HCT116 (cell line): ENCODE measurements around the gene SNX20. TPM values are rescaled to one million over a fixed set of nuclear protein-coding genes. Genes with fewer than 3 reads are reported as not detected.

ENCODE experiments used
- ATAC-seq: fragments of 200-7000 bp; cut with Tn5 transposase; 2 replicates; pipeline ENCODE4 v1.9.1; 2020; ENCODE audit warnings: mild to moderate bottlenecking, moderate library complexity
- BruUV-seq: library from RNA; stranded (reverse); fragments of 400-500 nt; replicated peaks from 2 replicates; lab custom pipeline; 2021; lab: Mats Ljungman, UMichigan
- CTCF ChIA-PET: fragments of 300-600 bp; sonication (Branson Sonifier 250); formaldehyde crosslinking; loops from one replicate; lab custom pipeline; 2021; ENCODE audit warnings: antibody characterized with exemption; lab: Charles Lee
- POLR2A ChIA-PET: fragments of 300-600, 350-600 bp; sonication (Branson Sonifier 250); formaldehyde crosslinking; loops from one replicate; lab custom pipeline; 2021; ENCODE audit warnings: antibody characterized with exemption; lab: Charles Lee
- RAD21 ChIA-PET, 2 experiments: fragments of 300-600 bp; sonication (Branson Sonifier 250); formaldehyde crosslinking; loops; one replicate each; lab custom pipeline; 2023; ENCODE audit warnings: low total read pairs in 2 of 2; ENCODE audit not compliant: uncharacterized antibody in 2 of 2, unreplicated experiment in 2 of 2, low non-redundant PET in 1 of 2; lab: Charles Lee
- DNase-seq: peaks from one replicate; pipeline ENCODE4 v3.0.0-alpha.2; 2010; ENCODE audit warnings: low read depth, low spot score
- H2AFZ ChIP-seq: fragments of 200-600 bp; shearing (Covaris generic), sonication (generic); 2 replicates; pipeline ENCODE4 v1.6.1; 2017; ENCODE audit warnings: low read depth, mixed run types, mixed read lengths, antibody characterized with exemption, low read length; ENCODE audit not compliant: poor library complexity, severe bottlenecking
- H3K27ac ChIP-seq: 2 replicates; pipeline ENCODE4 v1.5.1; 2012; ENCODE audit warnings: low read depth, low read length
- H3K27me3 ChIP-seq: fragments of 200-600 bp; sonication (generic); 2 replicates; pipeline ENCODE4 v1.6.1; 2016; ENCODE audit warnings: mixed run types, low read length, mixed read lengths; ENCODE audit not compliant: insufficient read depth
- H3K36me3 ChIP-seq, 2 experiments: fragments of 200-500 bp in 1 of 2; fragments of 200-600 bp in 1 of 2; sonication (Bioruptor generic) in 1 of 2; sonication (generic) in 1 of 2; 2 replicates each; pipeline versions ENCODE4 v1.5.1 to v1.6.1; 2014 to 2016; ENCODE audit warnings: low read length in 2 of 2, inconsistent platforms in 1 of 2, mixed read lengths in 1 of 2, mixed run types in 1 of 2; ENCODE audit not compliant: insufficient read depth in 2 of 2, control insufficient read depth in 1 of 2
- H3K4me1 ChIP-seq, 2 experiments: fragments of 200-600 bp in 1 of 2; sonication (generic) in 1 of 2; 2 replicates each; pipeline versions ENCODE4 v1.5.1 to v1.6.1; 2012 to 2017; ENCODE audit warnings: low read length in 2 of 2, inconsistent platforms in 1 of 2, mild to moderate bottlenecking in 1 of 2, mixed read lengths in 1 of 2, mixed run types in 1 of 2, moderate library complexity in 1 of 2; ENCODE audit not compliant: insufficient read depth in 2 of 2, control insufficient read depth in 1 of 2
- H3K4me2 ChIP-seq: fragments of 200-600 bp; sonication (generic); 2 replicates; pipeline ENCODE4 v1.6.1; 2017; ENCODE audit warnings: mixed run types, low read length, mixed read lengths
- H3K4me3 ChIP-seq, 2 experiments: fragments of 200-600 bp in 1 of 2; sonication (generic) in 1 of 2; replicated peaks in 1 of 2; 2 replicates each; pipeline ENCODE4 v1.5.1; 2011 to 2016; ENCODE audit warnings: low read length in 2 of 2, control low read depth in 1 of 2, low read depth in 1 of 2, mild to moderate bottlenecking in 1 of 2, mixed read lengths in 1 of 2, mixed run types in 1 of 2
- H3K79me2 ChIP-seq: fragments of 200-600 bp; sonication (generic); 2 replicates; pipeline ENCODE4 v1.6.1; 2017; ENCODE audit warnings: mild to moderate bottlenecking, mixed run types, low read length, moderate library complexity, mixed read lengths; ENCODE audit not compliant: insufficient read depth
- H3K9ac ChIP-seq: fragments of 200-600 bp; sonication (generic); 2 replicates; pipeline ENCODE4 v1.6.1; 2016; ENCODE audit warnings: low read length, mixed read lengths
- H3K9me2 ChIP-seq: fragments of 200-600 bp; sonication (generic), shearing (Covaris generic); 2 replicates; pipeline ENCODE4 v1.6.1; 2017; ENCODE audit warnings: mixed run types, mild to moderate bottlenecking, moderate library complexity; ENCODE audit not compliant: insufficient read depth
- H3K9me3 ChIP-seq, 2 experiments: fragments of 200-500 bp in 1 of 2; fragments of 200-600 bp in 1 of 2; sonication (Bioruptor generic) in 1 of 2; sonication (generic) in 1 of 2; 2 replicates each; pipeline ENCODE4 v1.6.1; 2014 to 2017; ENCODE audit warnings: low read length in 2 of 2, mixed read lengths in 2 of 2, inconsistent platforms in 1 of 2, low read depth in 1 of 2, mild to moderate bottlenecking in 1 of 2, mixed run types in 1 of 2, moderate library complexity in 1 of 2; ENCODE audit not compliant: control insufficient read depth in 1 of 2, insufficient read depth in 1 of 2
- H4K20me1 ChIP-seq: fragments of 200-600 bp; sonication (generic), shearing (Covaris generic); 2 replicates; pipeline ENCODE4 v1.6.1; 2017; ENCODE audit warnings: mixed run types, mild to moderate bottlenecking, moderate library complexity; ENCODE audit not compliant: insufficient read depth
- CBX3 ChIP-seq: IDR thresholded peaks from 2 replicates; pipeline ENCODE4 v1.6.1; 2012; ENCODE audit warnings: low read depth
- EGR1 ChIP-seq: IDR thresholded peaks from 2 replicates; pipeline ENCODE4 v1.6.1; 2012; ENCODE audit warnings: low read depth
- EZH2 ChIP-seq: fragments of 200-600 bp; sonication (generic); IDR thresholded peaks from 2 replicates; pipeline ENCODE4 v1.6.1; 2017; ENCODE audit warnings: antibody characterized with exemption, mixed run types
- EZH2phosphoT487 ChIP-seq: fragments of 200-600 bp; IDR thresholded peaks from 2 replicates; pipeline ENCODE4 v1.6.1; 2018; ENCODE audit warnings: antibody characterized with exemption, borderline replicate concordance
- FOSL1 ChIP-seq: IDR thresholded peaks from 2 replicates; pipeline ENCODE4 v1.6.1; 2012; ENCODE audit warnings: low read depth
- JUND ChIP-seq: IDR thresholded peaks from 2 replicates; pipeline ENCODE4 v1.6.1; 2012
- POLR2A ChIP-seq: IDR thresholded peaks from 2 replicates; pipeline ENCODE4 v1.7.0; 2011; ENCODE audit warnings: borderline replicate concordance; ENCODE audit not compliant: insufficient read depth, insufficient read length; ENCODE audit errors: extremely low read depth
- POLR2AphosphoS5 ChIP-seq: IDR thresholded peaks from 2 replicates; pipeline ENCODE4 v1.6.1; 2011; ENCODE audit warnings: mild to moderate bottlenecking, low read depth, low read length, moderate library complexity
- RAD21 ChIP-seq: IDR thresholded peaks from 2 replicates; pipeline ENCODE4 v1.6.1; 2012; ENCODE audit warnings: low read depth, mild to moderate bottlenecking
- SIN3A ChIP-seq: IDR thresholded peaks from 2 replicates; pipeline ENCODE4 v1.6.1; 2012; ENCODE audit warnings: low read depth
- SP1 ChIP-seq: IDR thresholded peaks from 2 replicates; pipeline ENCODE4 v1.6.1; 2012; ENCODE audit warnings: low read depth
- TCF7L2 ChIP-seq: IDR thresholded peaks from 2 replicates; pipeline ENCODE4 v1.7.0; 2011; ENCODE audit warnings: borderline replicate concordance, inconsistent platforms; ENCODE audit not compliant: insufficient read depth, insufficient read length; ENCODE audit errors: extremely low read depth
- ZFX ChIP-seq: fragments of 450-650 bp; IDR thresholded peaks from 2 replicates; pipeline ENCODE4 v1.6.1; 2017
- ZNF274 ChIP-seq: fragments of 200-500 bp; sonication (Bioruptor generic); IDR thresholded peaks from 2 replicates; pipeline ENCODE4 v1.6.1; 2014; ENCODE audit warnings: mild to moderate bottlenecking, low read depth, low read length, inconsistent platforms
- intact Hi-C: fragments of 100-400 bp; cut with micrococcal nuclease; formaldehyde crosslinking; loops from 2 replicates; pipeline ENCODE4 v1.10.0; 2022
- total RNA-seq: library from RNA; stranded (reverse); gene quantifications from one replicate; pipeline ENCODE4 v1.2.1, GENCODE V29; 2021; ENCODE audit not compliant: unreplicated experiment
- TF ChIP-seq, protein P1 (sequence below): IDR thresholded peaks from 2 replicates; pipeline ENCODE4 v1.6.1; 2012
- TF ChIP-seq, protein P2 (sequence below), 3 experiments: fragments of 200-600 bp in 1 of 3; sonication (generic) in 1 of 3; IDR thresholded peaks in 2 of 3; conservative IDR thresholded peaks in 1 of 3; 2 replicates each; pipeline ENCODE4 v1.5.1; 2012 to 2017; ENCODE audit warnings: low read depth in 2 of 3, low read length in 2 of 3, antibody characterized with exemption in 1 of 3, borderline replicate concordance in 1 of 3, control low read depth in 1 of 3, mild to moderate bottlenecking in 1 of 3, mixed read lengths in 1 of 3, mixed run types in 1 of 3, moderate library complexity in 1 of 3; ENCODE audit not compliant: insufficient read depth in 1 of 3
- TF ChIP-seq, protein P3 (sequence below): IDR thresholded peaks from 2 replicates; pipeline ENCODE4 v1.6.1; 2011; ENCODE audit warnings: mild to moderate bottlenecking, low read length, moderate library complexity; ENCODE audit not compliant: insufficient replicate concordance; ENCODE audit errors: extremely low read depth

The SNX20 gene
- total RNA-seq, 1 experiment from 2014 or later = 0.07 TPM

GRCh38 chr16:50629334-50629733, 51.8 kb downstream of the SNX20 start:
- H3K9me3 ChIP-seq = no peaks in the 10 kb centered on the region
- BruUV-seq = no TSS peak
- intact Hi-C loops = no loop called here
- H3K27ac ChIP-seq = no peak overlapping the region
- no peaks in the 10 kb centered on the region for H3K27me3 ChIP-seq
- no peaks in the 10 kb centered on the region for H3K9me2 ChIP-seq
- H3K4me1 ChIP-seq = no peaks in the 10 kb centered on the region; a peak in 1 of 4 replicates
- POLR2A ChIA-PET = no interaction called here
- H4K20me1 ChIP-seq = no peaks in the 10 kb centered on the region
- no peak for DNase-seq
- no peaks in the 10 kb centered on the region for H3K36me3 ChIP-seq
- CTCF ChIA-PET = no interaction called here
- no peak overlapping the region for H3K9ac ChIP-seq
- H3K4me3 ChIP-seq = no peak overlapping the region
- H3K79me2 ChIP-seq = no peaks in the 10 kb centered on the region
- H3K4me2 ChIP-seq = no peak overlapping the region
- no peak overlapping the region for H2AFZ ChIP-seq
- TF ChIP-seq ZFX = no peak
- TF ChIP-seq, protein P1, sequence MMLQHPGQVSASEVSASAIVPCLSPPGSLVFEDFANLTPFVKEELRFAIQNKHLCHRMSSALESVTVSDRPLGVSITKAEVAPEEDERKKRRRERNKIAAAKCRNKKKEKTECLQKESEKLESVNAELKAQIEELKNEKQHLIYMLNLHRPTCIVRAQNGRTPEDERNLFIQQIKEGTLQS = no peak
- no peak for TF ChIP-seq FOSL1
- TF ChIP-seq ZNF274 = no peak
- TF ChIP-seq EZH2 = no peak
- no peak for TF ChIP-seq TCF7L2
- no peak for TF ChIP-seq POLR2AphosphoS5
- TF ChIP-seq, all 23 proteins: peak for 0
- no peak for ATAC-seq
- RAD21 ChIA-PET = no interaction called here

DNA sequence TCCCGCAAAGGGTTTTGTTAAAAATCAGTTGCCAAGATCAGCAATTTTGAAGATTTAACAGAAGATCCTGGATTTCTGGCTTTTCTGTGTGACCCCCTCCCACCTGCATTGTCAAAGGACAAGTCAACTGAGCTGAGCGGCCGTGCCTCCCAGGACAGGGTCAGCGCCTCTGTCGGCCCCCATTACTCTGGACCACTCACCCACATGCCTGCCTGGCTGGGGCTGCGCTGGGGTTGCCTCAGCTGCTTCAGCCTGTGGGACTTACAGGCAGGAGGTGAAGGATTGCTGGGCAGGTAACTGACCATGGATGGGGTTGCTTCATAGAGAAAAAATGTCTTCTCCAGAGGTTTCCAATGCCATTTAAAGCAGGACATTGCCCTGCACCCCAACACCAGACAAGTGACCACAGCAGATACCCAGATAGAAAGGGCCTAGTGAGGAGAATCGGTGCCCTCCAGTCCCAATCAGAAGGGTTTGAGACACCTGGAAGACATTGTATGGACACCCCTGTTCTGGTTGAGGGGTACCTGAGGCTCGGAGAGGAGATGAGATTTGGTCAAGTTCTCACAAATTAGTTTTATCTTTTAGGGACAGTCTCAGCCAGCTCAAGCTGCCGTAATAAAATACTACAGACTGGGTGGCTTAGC, 52.8 kb downstream of the SNX20 start:
- RAD21 ChIA-PET = no interaction called here
- no TSS peak for BruUV-seq
- no peak for ATAC-seq
- H3K36me3 ChIP-seq = no peaks in the 10 kb centered on the region
- H3K9ac ChIP-seq = no peak overlapping the region
- H4K20me1 ChIP-seq = no peaks in the 10 kb centered on the region
- POLR2A ChIA-PET = no interaction called here
- H3K79me2 ChIP-seq = no peaks in the 10 kb centered on the region
- H3K4me1 ChIP-seq = peaks cover 0 to 6% of the 10 kb centered on the region in 2 experiments; a peak in 1 of 4 replicates
- H3K4me2 ChIP-seq = no peak overlapping the region
- no peak overlapping the region for H3K4me3 ChIP-seq
- intact Hi-C loops = no loop called here
- no peaks in the 10 kb centered on the region for H3K27me3 ChIP-seq
- H2AFZ ChIP-seq = no peak overlapping the region
- no peak for DNase-seq
- no peaks in the 10 kb centered on the region for H3K9me3 ChIP-seq
- CTCF ChIA-PET = no interaction called here
- no peaks in the 10 kb centered on the region for H3K9me2 ChIP-seq
- H3K27ac ChIP-seq = no peak overlapping the region
- no peak for TF ChIP-seq FOSL1
- TF ChIP-seq JUND = no peak
- no peak for TF ChIP-seq POLR2AphosphoS5
- no peak for TF ChIP-seq SIN3A
- TF ChIP-seq, protein P2, sequence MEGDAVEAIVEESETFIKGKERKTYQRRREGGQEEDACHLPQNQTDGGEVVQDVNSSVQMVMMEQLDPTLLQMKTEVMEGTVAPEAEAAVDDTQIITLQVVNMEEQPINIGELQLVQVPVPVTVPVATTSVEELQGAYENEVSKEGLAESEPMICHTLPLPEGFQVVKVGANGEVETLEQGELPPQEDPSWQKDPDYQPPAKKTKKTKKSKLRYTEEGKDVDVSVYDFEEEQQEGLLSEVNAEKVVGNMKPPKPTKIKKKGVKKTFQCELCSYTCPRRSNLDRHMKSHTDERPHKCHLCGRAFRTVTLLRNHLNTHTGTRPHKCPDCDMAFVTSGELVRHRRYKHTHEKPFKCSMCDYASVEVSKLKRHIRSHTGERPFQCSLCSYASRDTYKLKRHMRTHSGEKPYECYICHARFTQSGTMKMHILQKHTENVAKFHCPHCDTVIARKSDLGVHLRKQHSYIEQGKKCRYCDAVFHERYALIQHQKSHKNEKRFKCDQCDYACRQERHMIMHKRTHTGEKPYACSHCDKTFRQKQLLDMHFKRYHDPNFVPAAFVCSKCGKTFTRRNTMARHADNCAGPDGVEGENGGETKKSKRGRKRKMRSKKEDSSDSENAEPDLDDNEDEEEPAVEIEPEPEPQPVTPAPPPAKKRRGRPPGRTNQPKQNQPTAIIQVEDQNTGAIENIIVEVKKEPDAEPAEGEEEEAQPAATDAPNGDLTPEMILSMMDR (IDR thresholded peaks at IDR 0.05 in 2 of 3, conservative IDR thresholded peaks at IDR 0.05 in 1 of 3; ENCODE audit: borderline replicate concordance in 1 of 3, insufficient read depth in 1 of 3, low read depth in 2 of 3, low read length in 2 of 3) = no peak
- TF ChIP-seq, protein P3, sequence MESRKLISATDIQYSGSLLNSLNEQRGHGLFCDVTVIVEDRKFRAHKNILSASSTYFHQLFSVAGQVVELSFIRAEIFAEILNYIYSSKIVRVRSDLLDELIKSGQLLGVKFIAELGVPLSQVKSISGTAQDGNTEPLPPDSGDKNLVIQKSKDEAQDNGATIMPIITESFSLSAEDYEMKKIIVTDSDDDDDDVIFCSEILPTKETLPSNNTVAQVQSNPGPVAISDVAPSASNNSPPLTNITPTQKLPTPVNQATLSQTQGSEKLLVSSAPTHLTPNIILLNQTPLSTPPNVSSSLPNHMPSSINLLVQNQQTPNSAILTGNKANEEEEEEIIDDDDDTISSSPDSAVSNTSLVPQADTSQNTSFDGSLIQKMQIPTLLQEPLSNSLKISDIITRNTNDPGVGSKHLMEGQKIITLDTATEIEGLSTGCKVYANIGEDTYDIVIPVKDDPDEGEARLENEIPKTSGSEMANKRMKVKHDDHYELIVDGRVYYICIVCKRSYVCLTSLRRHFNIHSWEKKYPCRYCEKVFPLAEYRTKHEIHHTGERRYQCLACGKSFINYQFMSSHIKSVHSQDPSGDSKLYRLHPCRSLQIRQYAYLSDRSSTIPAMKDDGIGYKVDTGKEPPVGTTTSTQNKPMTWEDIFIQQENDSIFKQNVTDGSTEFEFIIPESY = no peak
- no peak for TF ChIP-seq ZFX
- TF ChIP-seq EZH2 = no peak
- TF ChIP-seq EZH2phosphoT487 = no peak
- TF ChIP-seq EGR1 = no peak
- no peak for TF ChIP-seq RAD21
- TF ChIP-seq POLR2A = no peak
- TF ChIP-seq SP1 = no peak
- TF ChIP-seq CBX3 = no peak
